Panc1 (cell line): ENCODE results near the gene NT5E.

ENCODE experiments used
- CTCF ChIP-seq: fragments of 450-650 bp; IDR thresholded peaks from 2 replicates; pipeline ENCODE4 v1.5.1; 2017; ENCODE audit warnings: mild to moderate bottlenecking
- POLR2AphosphoS5 ChIP-seq: IDR thresholded peaks from 2 replicates; pipeline ENCODE4 v1.6.1; 2012; ENCODE audit warnings: mild to moderate bottlenecking, low read depth, low read length, moderate library complexity
- REST ChIP-seq, 2 experiments: IDR thresholded peaks; 2 replicates each; pipeline ENCODE4 v1.6.1; 2011 to 2012; ENCODE audit warnings: low read depth in 2 of 2, control low read depth in 1 of 2, low read length in 1 of 2, mild to moderate bottlenecking in 1 of 2, moderate library complexity in 1 of 2; ENCODE audit not compliant: insufficient read depth in 1 of 2
- SIN3A ChIP-seq: IDR thresholded peaks from 2 replicates; pipeline ENCODE4 v1.6.1; 2012; ENCODE audit warnings: low read depth, mild to moderate bottlenecking, low read length, moderate library complexity, borderline replicate concordance; ENCODE audit not compliant: insufficient read depth
- TCF7L2 ChIP-seq: IDR thresholded peaks from 2 replicates; pipeline ENCODE4 v1.6.1; 2011; ENCODE audit warnings: mild to moderate bottlenecking, low read depth, low read length, inconsistent platforms

GRCh38 chr6:85405853-85406198, 44.1 kb upstream of the NT5E start:
- TF ChIP-seq CTCF (no peak), POLR2AphosphoS5 (no peak), TCF7L2 (no peak), SIN3A (no peak), REST (IDR thresholded peaks at IDR 0.05; ENCODE audit: insufficient read depth in 1 of 2, low read depth in 2 of 2, low read length in 1 of 2) (no peak)
